H1 (cell line): ENCODE data around the gene ADRA2C. TPM values are rescaled to one million over a fixed set of nuclear protein-coding genes. Genes with fewer than 3 reads are reported as not detected.

ENCODE experiments used
- CTCF ChIA-PET: fragments of 300-600 bp; sonication (Branson Sonifier 250); formaldehyde crosslinking; loops from one replicate; lab custom pipeline; 2021; ENCODE audit not compliant: partially characterized antibody; lab: Charles Lee
- POLR2A ChIA-PET: fragments of 300-600 bp; sonication (Branson Sonifier 250); formaldehyde crosslinking; loops from one replicate; lab custom pipeline; 2021; ENCODE audit warnings: inconsistent platforms; ENCODE audit not compliant: partially characterized antibody; lab: Charles Lee
- DNase-seq, 2 experiments: peaks; one replicate each; pipeline versions ENCODE4 v3.0.0 to v3.0.0-alpha.2; 2010 to 2022; ENCODE audit warnings: low spot score in 2 of 2, low read depth in 1 of 2, mixed read lengths in 1 of 2
- FAIRE-seq: peaks from 2 replicates; lab custom pipeline; 2011; peaks lifted over from hg19 to GRCh38; lab: Jason Lieb, UNC
- H2AFZ ChIP-seq: 2 replicates; pipeline ENCODE4 v1.8.1; 2012; ENCODE audit warnings: low read length, inconsistent platforms
- H2AK5ac ChIP-seq: 2 replicates; pipeline ENCODE4 v1.6.1; 2013; ENCODE audit warnings: low read depth, low read length
- H2BK120ac ChIP-seq: replicated peaks from 2 replicates; pipeline ENCODE3; 2013; ENCODE audit warnings: low read depth, low read length, inconsistent platforms
- H2BK12ac ChIP-seq: 2 replicates; pipeline ENCODE4 v1.6.1; 2013; ENCODE audit warnings: low read depth, low read length
- H2BK15ac ChIP-seq: 2 replicates; pipeline ENCODE4 v1.6.1; 2013; ENCODE audit warnings: low read length
- H2BK20ac ChIP-seq: 2 replicates; pipeline ENCODE4 v1.6.1; 2013; ENCODE audit warnings: low read length
- H2BK5ac ChIP-seq: 2 replicates; pipeline ENCODE4 v1.6.1; 2013; ENCODE audit warnings: low read depth, low read length
- H3K14ac ChIP-seq: 2 replicates; pipeline ENCODE4 v1.6.1; 2013; ENCODE audit warnings: inconsistent platforms; ENCODE audit not compliant: insufficient read length
- H3K18ac ChIP-seq: 2 replicates; pipeline ENCODE4 v1.6.1; 2013; ENCODE audit warnings: low read length; ENCODE audit errors: extremely low read depth
- H3K23ac ChIP-seq: 2 replicates; pipeline ENCODE4 v1.6.1; 2013; ENCODE audit warnings: inconsistent platforms; ENCODE audit not compliant: insufficient read length
- H3K23me2 ChIP-seq: 2 replicates; pipeline ENCODE4 v1.6.1; 2013; ENCODE audit warnings: low read depth, low read length
- H3K27ac ChIP-seq: 2 replicates; pipeline ENCODE4 v1.6.1; 2011; ENCODE audit warnings: low read depth, low read length, inconsistent platforms
- H3K27me3 ChIP-seq, 4 experiments: replicated peaks in 1 of 4; 1 replicate in 1 of 4; 2 replicates in 3 of 4; pipeline versions ENCODE4 v1.6.1 to v1.8.1; 2011 to 2013; ENCODE audit warnings: low read length in 3 of 4, mild to moderate bottlenecking in 3 of 4, inconsistent platforms in 2 of 4, mixed read lengths in 2 of 4, moderate library complexity in 1 of 4; ENCODE audit not compliant: control insufficient read depth in 3 of 4, insufficient read depth in 3 of 4; ENCODE audit errors: extremely low read depth in 1 of 4
- H3K36me3 ChIP-seq, 4 experiments: 2 replicates each; pipeline versions ENCODE4 v1.6.1 to v1.8.1; 2011 to 2013; ENCODE audit warnings: mild to moderate bottlenecking in 4 of 4, low read length in 3 of 4, moderate library complexity in 2 of 4, control low read depth in 1 of 4, inconsistent platforms in 1 of 4; ENCODE audit not compliant: insufficient read depth in 4 of 4, control insufficient read depth in 2 of 4
- H3K4ac ChIP-seq: replicated peaks from 2 replicates; pipeline ENCODE3; 2013; ENCODE audit warnings: low read length, low read depth, mixed read lengths, inconsistent platforms; ENCODE audit not compliant: insufficient read length
- H3K4me1 ChIP-seq, 4 experiments: replicated peaks in 1 of 4; 1 replicate in 1 of 4; 2 replicates in 3 of 4; pipeline versions ENCODE4 v1.6.1 to v1.8.1; 2011 to 2013; ENCODE audit warnings: low read length in 3 of 4, inconsistent platforms in 2 of 4, mixed read lengths in 1 of 4; ENCODE audit not compliant: insufficient read depth in 4 of 4, control insufficient read depth in 3 of 4
- H3K4me2 ChIP-seq, 2 experiments: 2 replicates each; pipeline versions ENCODE4 v1.6.1 to v1.8.1; 2011 to 2013; ENCODE audit warnings: low read depth in 2 of 2, low read length in 2 of 2, control low read depth in 1 of 2, inconsistent platforms in 1 of 2, mild to moderate bottlenecking in 1 of 2; ENCODE audit not compliant: insufficient read depth in 1 of 2
- H3K4me3 ChIP-seq, 4 experiments: fragments of 200-600, 300-600 bp in 1 of 4; sonication (generic), shearing (Covaris generic), sonication (Bioruptor Twin) in 1 of 4; 2 replicates each; pipeline versions ENCODE4 v1.5.1 to v1.8.1; 2011 to 2016; ENCODE audit warnings: low read length in 4 of 4, low read depth in 3 of 4, control low read depth in 2 of 4, inconsistent platforms in 2 of 4, mild to moderate bottlenecking in 2 of 4, mixed read lengths in 1 of 4, moderate library complexity in 1 of 4; ENCODE audit not compliant: insufficient read depth in 2 of 4; ENCODE audit errors: extremely low read depth in 1 of 4
- H3K56ac ChIP-seq: replicated peaks from 2 replicates; pipeline ENCODE3; 2013; ENCODE audit warnings: low read depth, mild to moderate bottlenecking, mixed read lengths, low read length, inconsistent platforms; ENCODE audit not compliant: insufficient read length
- H3K79me1 ChIP-seq: 2 replicates; pipeline ENCODE4 v1.6.1; 2013; ENCODE audit warnings: low read depth, low read length, control low read depth
- H3K79me2 ChIP-seq, 2 experiments: 2 replicates each; pipeline versions ENCODE4 v1.6.1 to v1.8.1; 2012 to 2013; ENCODE audit warnings: low read length in 2 of 2, mild to moderate bottlenecking in 2 of 2, inconsistent platforms in 1 of 2; ENCODE audit not compliant: insufficient read depth in 2 of 2, control insufficient read depth in 1 of 2
- H3K9ac ChIP-seq, 4 experiments: replicated peaks in 1 of 4; 1 replicate in 1 of 4; 2 replicates in 3 of 4; pipeline versions ENCODE4 v1.6.1 to v1.8.1; 2011 to 2013; ENCODE audit warnings: low read depth in 3 of 4, low read length in 3 of 4, control low read depth in 2 of 4, mild to moderate bottlenecking in 2 of 4, moderate library complexity in 2 of 4, inconsistent platforms in 1 of 4; ENCODE audit errors: extremely low read depth in 1 of 4
- H3K9me3 ChIP-seq, 2 experiments: 2 replicates each; pipeline versions ENCODE4 v1.6.1 to v1.8.1; 2012 to 2013; ENCODE audit warnings: mild to moderate bottlenecking in 2 of 2, moderate library complexity in 2 of 2, control low read depth in 1 of 2, inconsistent platforms in 1 of 2, low read depth in 1 of 2, low read length in 1 of 2, mixed read lengths in 1 of 2; ENCODE audit not compliant: insufficient read depth in 2 of 2
- H4K20me1 ChIP-seq, 2 experiments: replicated peaks in 1 of 2; 2 replicates each; pipeline versions ENCODE3 to v1.8.1; 2011 to 2013; ENCODE audit warnings: inconsistent platforms in 2 of 2, low read length in 2 of 2, mild to moderate bottlenecking in 1 of 2; ENCODE audit not compliant: insufficient read depth in 2 of 2, control insufficient read depth in 1 of 2
- H4K5ac ChIP-seq: 2 replicates; pipeline ENCODE4 v1.6.1; 2013; ENCODE audit warnings: low read length, low read depth, mixed read lengths, inconsistent platforms; ENCODE audit not compliant: insufficient read length
- H4K8ac ChIP-seq: 2 replicates; pipeline ENCODE4 v1.8.0; 2013; ENCODE audit warnings: mild to moderate bottlenecking, moderate library complexity, low read length, inconsistent platforms; ENCODE audit not compliant: insufficient read depth; ENCODE audit errors: extremely low read depth
- H4K91ac ChIP-seq: replicated peaks from 2 replicates; pipeline ENCODE3; 2013; ENCODE audit warnings: low read length, mixed read lengths, inconsistent platforms; ENCODE audit not compliant: insufficient read length
- CBX5 ChIP-seq: fragments of 300-800, 300-1000 bp; sonication (generic); IDR thresholded peaks from 2 replicates; pipeline ENCODE4 v1.7.1; 2016; ENCODE audit warnings: antibody characterized with exemption, low read length, low read depth
- CTBP2 ChIP-seq: IDR thresholded peaks from 2 replicates; pipeline ENCODE4 v1.7.0; 2011; ENCODE audit warnings: borderline replicate concordance, mild to moderate bottlenecking, moderate library complexity, mixed read lengths, low read length; ENCODE audit not compliant: insufficient read depth, insufficient read length
- HDAC6 ChIP-seq: IDR thresholded peaks from one replicate; pipeline ENCODE4 v1.7.1; 2012; ENCODE audit warnings: low read depth, mild to moderate bottlenecking, inconsistent platforms, low read length, moderate library complexity
- MAX ChIP-seq: IDR thresholded peaks from 2 replicates; pipeline ENCODE4 v1.6.1; 2012; ENCODE audit warnings: inconsistent platforms
- TAF1 ChIP-seq: IDR thresholded peaks from 2 replicates; pipeline ENCODE4 v1.6.1; 2011; ENCODE audit warnings: mild to moderate bottlenecking, low read depth, low read length
- USF2 ChIP-seq: IDR thresholded peaks from 2 replicates; pipeline ENCODE4 v1.6.1; 2011; ENCODE audit warnings: low read length, improper control_type of control experiment
- WGBS, 2 experiments: shearing (Covaris generic) in 1 of 2; methylation state at CpG; one replicate each; pipeline versions ENCODE4 v1.1.6 to v1.1.7; 2013 to 2015; ENCODE audit warnings: low lambda C conversion rate in 2 of 2, mixed read lengths in 2 of 2, inconsistent platforms in 1 of 2, low coverage in 1 of 2, missing lambda C conversion rate in 1 of 2; ENCODE audit not compliant: insufficient replicate concordance in 2 of 2, insufficient coverage in 1 of 2, insufficient read length in 1 of 2; ENCODE audit errors: extremely low coverage in 1 of 2, missing lambda C conversion rate in 1 of 2; 5-methylcytosine and 5-hydroxymethylcytosine counted together
- long read RNA-seq, 2 experiments: library from RNA in 1 of 2; library from capped mRNA in 1 of 2; stranded (forward); transcript quantifications; one replicate each; pipeline ENCODE4 v2.0.0, GENCODE V29; 2021; ENCODE audit warnings: inconsistent platforms in 1 of 2
- polyA minus RNA-seq, 3 experiments: library from RNA; depleted of rRNA, polyadenylated mRNA; stranded (reverse); fragments of >200 nt; gene quantifications; 1 replicate in 2 of 3; 2 replicates in 1 of 3; pipeline ENCODE4 v1.2.3, GENCODE V29; 2011
- polyA plus RNA-seq, 7 experiments: library from polyadenylated mRNA; depleted of rRNA in 3 of 7; stranded (reverse) in 5 of 7; unstranded in 2 of 7; fragments of >200 nt in 5 of 7; fragments of 200-250 nt in 2 of 7; gene quantifications; 1 replicate in 5 of 7; 2 replicates in 1 of 7; 4 replicates in 1 of 7; pipeline versions ENCODE4 v1.2.1 to v1.2.3, GENCODE V29; 2011 to 2013; ENCODE audit warnings: missing spikeins in 2 of 7, mixed read lengths in 2 of 7
- total RNA-seq: library from RNA; stranded (reverse); fragmentation: NEBNext Ultra II Directional; extraction: Animal tissue kit (Norgen Biotek cat#: 25700); gene quantifications from 2 replicates; pipeline ENCODE4 v1.2.1, GENCODE V29; 2021

Gene ADRA2C
- total RNA-seq (13.8 and 14.8 TPM in 2 replicates), polyA plus RNA-seq (2011; rRNA removed) (14.6 and 27.3 TPM in 2 replicates), polyA minus RNA-seq (2011; rRNA and poly(A)+ RNA removed) (10.0 and 12.3 TPM in 2 replicates)
- polyA plus RNA-seq (2011; cell fraction: cytosol; rRNA removed), result 15.1 TPM
- polyA plus RNA-seq (2011; cell fraction: nucleus; rRNA removed), result 35.4 TPM
- 4.8 to 12.3 TPM (median 11.4 TPM) in 4 replicates for polyA plus RNA-seq (2012, experiment 1 of 2)
- polyA plus RNA-seq (2012, experiment 2 of 2), result 5.9 TPM
- 9.6 TPM for polyA plus RNA-seq (2013, experiment 1 of 2)
- polyA plus RNA-seq (2013, experiment 2 of 2), result 8.5 TPM
- polyA minus RNA-seq (2011; cell fraction: cytosol; rRNA and poly(A)+ RNA removed), result 11.6 TPM
- 16.3 TPM for polyA minus RNA-seq (2011; cell fraction: nucleus; rRNA and poly(A)+ RNA removed)
- long read RNA-seq, experiment 1, partial matches to known transcripts, result 0 of 5 reads
- long read RNA-seq, experiment 1, other reads (novel, unspliced or antisense), result 1 of 5 reads
- long read RNA-seq, experiment 2, result 0 reads

DNA sequence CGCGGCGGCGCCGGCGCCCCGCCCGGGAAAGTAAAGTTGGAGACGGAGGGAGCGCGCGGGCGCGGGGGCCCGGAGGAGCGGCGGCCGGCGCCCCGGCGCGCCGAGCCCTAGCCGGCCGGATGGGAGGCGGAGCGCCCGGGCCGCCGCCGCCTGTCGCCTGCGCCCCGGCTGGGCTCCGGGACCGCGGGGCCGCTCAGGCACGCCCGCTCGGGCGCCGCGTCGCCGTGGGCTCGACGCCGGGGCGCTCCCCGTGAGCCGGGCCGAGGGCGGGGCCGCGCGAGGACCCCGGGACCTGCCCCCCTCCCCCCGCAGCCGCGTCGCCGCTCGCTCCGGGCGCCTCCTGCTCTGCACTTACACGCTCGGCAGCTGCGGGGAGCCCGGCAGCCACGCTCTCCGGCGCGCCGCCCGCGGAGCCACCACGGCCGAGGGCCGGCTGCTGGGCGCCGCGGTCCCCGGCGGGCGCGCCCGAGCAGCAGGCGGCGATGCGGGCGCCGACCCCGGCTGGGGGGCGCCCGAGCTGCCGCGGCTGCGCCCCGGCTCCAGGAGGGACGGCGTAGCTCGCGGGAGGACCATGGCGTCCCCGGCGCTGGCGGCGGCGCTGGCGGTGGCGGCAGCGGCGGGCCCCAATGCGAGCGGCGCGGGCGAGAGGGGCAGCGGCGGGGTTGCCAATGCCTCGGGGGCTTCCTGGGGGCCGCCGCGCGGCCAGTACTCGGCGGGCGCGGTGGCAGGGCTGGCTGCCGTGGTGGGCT lies at the start of gene ADRA2C:
Gene ADRA2C, plus strand, starts transcription at position 350 of the 749 bp plus-strand sequence. Its CDS starts 222 bp downstream, at position 572.
- 3% methylated on average over 49 of the region's 131 CpGs; no CpG with 5 or more reads in 1 of the 2 experiments for WGBS, 2 experiments
- CTCF ChIA-PET, result interaction anchor here (0.6 to 12.1 kb wide), 19 partner anchors 9 to 203 kb away, joined by 3 to 110 read pairs (median 5); no protein-coding TSS in a partner anchor
- H3K4me3 ChIP-seq, result peak within 1 kb of the TSS; percentile 38 to 59 (median 46)
- no peak within 1 kb of the TSS for H2AK5ac ChIP-seq
- H2AFZ ChIP-seq, result peak within 1 kb of the TSS; percentile 5; the same call in 1 of the 2 replicates
- H3K56ac ChIP-seq, result no peak within 1 kb of the TSS
- H3K36me3 ChIP-seq, result no peaks in the 10 kb centered on the region; a peak in 1 of 8 replicates
- peak within 1 kb of the TSS; percentile 3; the same call in 1 of the 2 replicates for H3K18ac ChIP-seq
- no peak within 1 kb of the TSS for H3K27ac ChIP-seq
- H3K79me1 ChIP-seq, result no peaks in the 10 kb centered on the region
- H3K9ac ChIP-seq, result peak within 1 kb of the TSS in 3 of 4 experiments; percentile 25 to 64 (median 32); a peak in 3 of 7 replicates
- no peaks in the 10 kb centered on the region for H3K79me2 ChIP-seq
- H2BK12ac ChIP-seq, result peak within 1 kb of the TSS; percentile 33; the same call in 1 of the 2 replicates
- peak within 1 kb of the TSS; percentile 77 for H4K91ac ChIP-seq
- POLR2A ChIA-PET, result interaction anchor here (0.6 to 2.3 kb wide), 8 partner anchors 9 to 1481 kb away, joined by 3 to 7 read pairs (median 4); no protein-coding TSS in a partner anchor
- H3K9me3 ChIP-seq, result no peaks in the 10 kb centered on the region
- H3K4me2 ChIP-seq, result peak within 1 kb of the TSS; percentile 64 to 77
- peak in 1 of 2 experiments; percentile 57 for DNase-seq
- H2BK5ac ChIP-seq, result 0 out of 2 replicates have a peak within 1 kb of the TSS, but pooled peaks have one; percentile 0
- H3K4me1 ChIP-seq, result peaks cover 0 to 13% (median 7%) of the 10 kb centered on the region in 4 experiments; a peak in 5 of 7 replicates
- FAIRE-seq, result no peak
- H2BK15ac ChIP-seq, result peak within 1 kb of the TSS; percentile 89; the same call in 1 of the 2 replicates
- peaks cover 4 to 38% (median 28%) of the 10 kb centered on the region in 4 experiments for H3K27me3 ChIP-seq
- no peak within 1 kb of the TSS for H3K4ac ChIP-seq
- H4K20me1 ChIP-seq, result peaks cover 0 to 14% of the 10 kb centered on the region in 2 experiments
- peak within 1 kb of the TSS; percentile 91 for H4K8ac ChIP-seq
- no peak within 1 kb of the TSS for H3K14ac ChIP-seq
- H3K23me2 ChIP-seq, result peaks cover 9% of the 10 kb centered on the region
- peak within 1 kb of the TSS; percentile 2 for H4K5ac ChIP-seq
- no peak within 1 kb of the TSS for H3K23ac ChIP-seq
- 0 out of 2 replicates have a peak within 1 kb of the TSS, but pooled peaks have one; percentile 48 for H2BK20ac ChIP-seq
- H2BK120ac ChIP-seq, result no peak within 1 kb of the TSS
- no peak for TF ChIP-seq CTBP2
- TF ChIP-seq CBX5, result no peak
- TF ChIP-seq MAX, result no peak; the same call in 1 of the 2 replicates
- TF ChIP-seq USF2, result no peak
- TF ChIP-seq TAF1, result no peak
- no peak for TF ChIP-seq HDAC6
